EH (cell line): Measurements from ENCODE around the gene THG1L.
"Not testable (repeated sequence)": the region's sequence is repeated elsewhere in the genome, so short reads cannot be mapped to it uniquely, and the experiment has no call there.

ENCODE experiments used
- DNase-seq: peaks from one replicate; pipeline ENCODE4 v3.0.0-alpha.2; 2015; ENCODE audit warnings: low read depth

Gene THG1L

GRCh38 chr5:157727858-157728257 is 3.4 kb upstream of the THG1L start:
- DNase-seq = not testable (repeated sequence)

- DNase-seq = no peak
These were observed 1.4 kb upstream of the THG1L start for GRCh38 chr5:157729858-157730257.

- no peak for DNase-seq
These were observed 334 bp upstream of the THG1L start for GRCh38 chr5:157730900-157731271.

GRCh38 chr5:157732130-157732514 is 902 bp downstream of the THG1L start:
- DNase-seq = no peak

GRCh38 chr5:157732596-157733262 is 1.5 kb downstream of the THG1L start:
- no peak for DNase-seq

- no peak for DNase-seq
These were observed 3.2 kb downstream of the THG1L start for GRCh38 chr5:157734436-157734835.

- DNase-seq = no peak
These were observed 4.8 kb downstream of the THG1L start for GRCh38 chr5:157735991-157736390.

GRCh38 chr5:157739388-157740228 is 8.4 kb downstream of the THG1L start:
- no peak for DNase-seq

- DNase-seq = peak; percentile 30
These were observed 9.0 kb downstream of the THG1L start for GRCh38 chr5:157740229-157740610.

- no peak for DNase-seq
These were observed 9.9 kb downstream of the THG1L start for GRCh38 chr5:157741131-157741530.

- peak; percentile 82 for DNase-seq
These were observed 12.2 kb downstream of the THG1L start, which contains the start of gene LSM11 for GRCh38 chr5:157743163-157744050. LSM11 (plus strand) TSS chr5:157743712; CDS start chr5:157743751, 39 bp downstream.

- peak; percentile 33 for DNase-seq
These were observed 13.1 kb downstream of the THG1L start for GRCh38 chr5:157744051-157745011.

- peak; percentile 5 for DNase-seq
These were observed 13.8 kb downstream of the THG1L start for GRCh38 chr5:157745041-157745456.

GRCh38 chr5:157747173-157747740 is 16.0 kb downstream of the THG1L start:
- DNase-seq = no peak

GRCh38 chr5:157747766-157748700 is 16.8 kb downstream of the THG1L start:
- DNase-seq = peak; percentile 44

- DNase-seq = peak; percentile 86
These were observed 17.7 kb downstream of the THG1L start for GRCh38 chr5:157748760-157749461.

GRCh38 chr5:157749462-157749799 is 18.2 kb downstream of the THG1L start:
- DNase-seq = no peak

GRCh38 chr5:157750320-157750719 is 19.1 kb downstream of the THG1L start:
- DNase-seq = peak; percentile 62

- no peak for DNase-seq
These were observed 24.9 kb downstream of the THG1L start for GRCh38 chr5:157756122-157756521.
